ENCODE results near the gene MPG. TPM values are rescaled to one million over a fixed set of nuclear protein-coding genes. Genes with fewer than 3 reads are reported as not detected.
A peak's percentile ranks its signal among the peaks of the same experiment; 100 is the strongest.

MPG gene
- total RNA-seq, 1 donor from 2014 or later = 43.4 TPM

DNA sequence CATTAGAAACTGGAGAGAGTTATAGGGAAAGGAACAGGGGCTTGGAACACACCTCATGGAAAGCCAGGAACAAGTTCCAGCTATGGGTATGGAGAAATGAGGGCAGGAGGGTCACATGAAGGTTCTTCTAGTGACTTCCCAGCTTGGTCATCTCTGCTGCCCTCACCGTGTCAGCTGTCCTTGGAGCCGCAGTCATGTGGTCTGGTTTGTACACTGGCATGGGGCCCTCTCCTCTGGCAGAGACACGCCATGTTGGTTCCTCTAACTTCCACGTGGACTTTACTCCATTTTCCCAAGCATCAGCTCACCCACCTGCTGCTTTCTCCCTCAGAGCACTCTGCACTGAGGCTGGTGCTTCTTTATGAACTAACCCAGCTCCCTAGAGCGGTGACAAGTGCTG, 26.3 kb downstream of the MPG start:
- TF ChIP-seq, protein P1, sequence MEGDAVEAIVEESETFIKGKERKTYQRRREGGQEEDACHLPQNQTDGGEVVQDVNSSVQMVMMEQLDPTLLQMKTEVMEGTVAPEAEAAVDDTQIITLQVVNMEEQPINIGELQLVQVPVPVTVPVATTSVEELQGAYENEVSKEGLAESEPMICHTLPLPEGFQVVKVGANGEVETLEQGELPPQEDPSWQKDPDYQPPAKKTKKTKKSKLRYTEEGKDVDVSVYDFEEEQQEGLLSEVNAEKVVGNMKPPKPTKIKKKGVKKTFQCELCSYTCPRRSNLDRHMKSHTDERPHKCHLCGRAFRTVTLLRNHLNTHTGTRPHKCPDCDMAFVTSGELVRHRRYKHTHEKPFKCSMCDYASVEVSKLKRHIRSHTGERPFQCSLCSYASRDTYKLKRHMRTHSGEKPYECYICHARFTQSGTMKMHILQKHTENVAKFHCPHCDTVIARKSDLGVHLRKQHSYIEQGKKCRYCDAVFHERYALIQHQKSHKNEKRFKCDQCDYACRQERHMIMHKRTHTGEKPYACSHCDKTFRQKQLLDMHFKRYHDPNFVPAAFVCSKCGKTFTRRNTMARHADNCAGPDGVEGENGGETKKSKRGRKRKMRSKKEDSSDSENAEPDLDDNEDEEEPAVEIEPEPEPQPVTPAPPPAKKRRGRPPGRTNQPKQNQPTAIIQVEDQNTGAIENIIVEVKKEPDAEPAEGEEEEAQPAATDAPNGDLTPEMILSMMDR (IDR thresholded peaks at IDR 0.05; ENCODE audit: unreplicated experiment) = no peak
- no peak overlapping the region for H3K4me3 Mint-ChIP-seq
- H3K4me1 Mint-ChIP-seq = no peaks in the 10 kb centered on the region
- no peak for DNase-seq (ENCODE audit: low spot score in 2 of 2, unreplicated experiment in 2 of 2)
- H3K27me3 Mint-ChIP-seq (ENCODE audit: low read depth) = no peaks in the 10 kb centered on the region
- H3K9me3 Mint-ChIP-seq = no peaks in the 10 kb centered on the region
- peaks cover 6% of the 10 kb centered on the region for H3K36me3 Mint-ChIP-seq
- no peak overlapping the region for H3K27ac Mint-ChIP-seq

DNA sequence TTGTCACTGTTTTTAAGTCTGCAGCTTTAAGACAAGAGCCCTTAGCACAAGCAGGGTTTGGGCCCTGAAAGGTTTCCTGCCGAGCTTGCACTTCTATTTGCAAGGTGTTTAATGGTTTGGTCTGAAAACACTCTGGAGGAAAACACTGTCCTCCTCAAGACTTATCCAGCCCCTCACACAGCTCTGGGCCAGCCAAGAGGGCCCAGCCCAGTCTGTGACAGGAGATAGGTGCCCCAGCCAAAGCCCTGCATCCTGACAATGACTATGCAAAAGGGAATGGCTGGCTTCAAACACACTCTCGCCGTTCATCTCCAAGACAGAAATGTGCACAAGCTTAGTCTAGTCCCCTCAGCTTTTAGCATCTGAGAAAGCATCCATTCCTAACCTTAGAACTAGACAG, 26.9 kb downstream of the MPG start:
- Mint-ChIP-seq H3K4me3 (no peak overlapping the region), H3K36me3 (peaks cover 9% of the 10 kb centered on the region), H3K4me1 (no peaks in the 10 kb centered on the region), H3K27ac (no peak overlapping the region), H3K27me3 (ENCODE audit: low read depth) (no peaks in the 10 kb centered on the region), H3K9me3 (no peaks in the 10 kb centered on the region)
- no peak for DNase-seq (ENCODE audit: low spot score in 2 of 2, unreplicated experiment in 2 of 2)
- TF ChIP-seq, protein P1 (IDR thresholded peaks at IDR 0.05; ENCODE audit: unreplicated experiment) = no peak

DNA sequence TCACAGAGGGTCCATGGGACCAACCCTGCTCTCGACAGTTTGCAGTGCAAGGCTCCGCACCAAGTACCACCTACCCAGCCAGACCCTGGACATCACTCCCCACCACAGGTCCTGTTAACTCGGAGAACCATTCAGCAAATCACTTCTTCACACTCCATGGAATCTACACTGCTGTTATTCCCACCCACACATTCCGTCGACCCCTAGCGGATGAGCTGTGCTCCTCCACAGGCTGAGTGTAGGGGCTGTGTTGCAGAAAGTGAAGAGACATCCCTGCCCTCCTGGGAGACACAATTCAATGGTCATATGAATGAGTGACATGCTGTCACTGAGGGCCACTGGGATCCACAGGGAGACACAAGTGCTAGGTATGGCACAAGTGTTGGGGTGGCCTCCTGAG, 27.5 kb downstream of the MPG start:
- H3K27me3 Mint-ChIP-seq (ENCODE audit: low read depth) = no peaks in the 10 kb centered on the region
- no peaks in the 10 kb centered on the region for H3K9me3 Mint-ChIP-seq
- TF ChIP-seq, protein P1 (IDR thresholded peaks at IDR 0.05; ENCODE audit: unreplicated experiment) = no peak
- H3K27ac Mint-ChIP-seq = no peak overlapping the region
- DNase-seq (ENCODE audit: low spot score in 2 of 2, unreplicated experiment in 2 of 2) = no peak
- H3K4me3 Mint-ChIP-seq = no peak overlapping the region
- no peaks in the 10 kb centered on the region for H3K4me1 Mint-ChIP-seq
- H3K36me3 Mint-ChIP-seq = peaks cover 11% of the 10 kb centered on the region

DNA sequence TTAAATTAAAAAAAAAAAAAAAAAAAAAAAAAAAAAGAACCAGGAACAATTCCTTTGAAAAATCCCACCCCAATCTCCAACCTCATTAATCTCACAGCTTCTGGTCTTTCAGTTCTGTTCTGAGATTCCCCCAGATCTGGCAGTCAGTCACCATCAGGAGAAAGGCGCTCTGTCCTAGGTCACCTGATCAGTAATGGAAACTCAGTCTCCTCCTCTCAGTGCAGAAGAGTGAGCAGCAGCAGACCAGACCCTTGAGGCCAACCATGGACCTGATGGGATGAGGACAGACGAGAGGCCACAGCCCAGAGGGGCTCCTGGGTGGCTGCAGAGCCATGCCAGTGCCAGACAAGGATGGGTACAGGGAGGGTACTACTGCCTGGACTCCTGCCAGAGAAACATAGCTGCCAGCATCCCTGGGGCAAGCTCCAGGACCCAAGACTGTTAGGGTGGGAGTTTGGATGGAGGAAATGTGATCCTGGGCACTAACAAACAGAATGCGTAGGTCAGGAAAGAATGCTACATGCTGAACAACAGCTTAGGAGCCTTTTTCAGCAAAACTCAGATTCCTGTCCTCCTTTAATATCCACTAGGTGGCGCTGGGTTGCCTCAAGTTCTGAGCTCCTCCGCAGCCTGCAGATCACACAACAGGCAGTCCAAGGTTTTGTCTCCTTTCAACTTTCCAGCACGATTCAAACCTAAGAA, 28.7 kb downstream of the MPG start:
- H3K36me3 Mint-ChIP-seq = peaks cover 14% of the 10 kb centered on the region
- H3K27ac Mint-ChIP-seq = no peak overlapping the region
- no peaks in the 10 kb centered on the region for H3K27me3 Mint-ChIP-seq (ENCODE audit: low read depth)
- H3K4me1 Mint-ChIP-seq = no peaks in the 10 kb centered on the region
- H3K9me3 Mint-ChIP-seq = no peaks in the 10 kb centered on the region
- DNase-seq (ENCODE audit: low spot score in 2 of 2, unreplicated experiment in 2 of 2) = peak in 1 of 2 experiments; percentile 51
- no peak overlapping the region for H3K4me3 Mint-ChIP-seq
- TF ChIP-seq, protein P1 (IDR thresholded peaks at IDR 0.05; ENCODE audit: unreplicated experiment) = peak; percentile 74

DNA sequence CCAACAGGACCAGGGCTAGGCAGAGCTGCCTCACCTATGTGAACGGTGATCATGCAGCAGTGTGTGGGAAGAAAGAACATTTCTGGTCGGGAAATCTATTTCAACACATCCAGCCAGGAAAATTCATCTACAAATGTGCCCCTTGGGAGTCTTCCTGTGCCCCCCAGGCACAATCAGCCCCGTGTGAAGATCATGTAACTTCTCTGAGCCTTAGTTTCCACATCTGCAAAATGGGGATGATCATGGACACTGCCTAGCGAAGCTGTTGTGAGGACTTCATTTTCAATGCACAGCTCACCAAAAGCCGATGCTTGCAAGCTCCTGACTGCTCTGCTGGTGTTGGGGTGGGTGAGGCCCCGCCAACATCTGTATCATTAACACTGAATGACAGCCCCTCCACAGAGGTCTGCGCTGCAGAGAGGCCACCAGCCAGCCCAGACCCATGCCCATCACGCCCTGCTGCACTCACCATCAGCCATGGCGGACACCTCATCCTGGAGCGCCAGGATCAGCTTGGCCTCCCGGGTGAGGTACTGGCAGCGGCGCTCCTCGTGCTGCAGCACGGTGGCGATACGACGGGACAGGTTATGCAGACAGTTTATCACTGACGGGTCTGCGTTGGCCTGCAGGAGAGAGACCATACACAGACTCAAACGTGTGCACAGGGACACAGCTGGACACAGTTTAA, 34.3 kb downstream of the MPG start:
- Mint-ChIP-seq H3K4me1 (no peaks in the 10 kb centered on the region), H3K36me3 (peaks cover 27% of the 10 kb centered on the region), H3K27ac (no peak overlapping the region), H3K27me3 (ENCODE audit: low read depth) (no peaks in the 10 kb centered on the region), H3K9me3 (no peaks in the 10 kb centered on the region), H3K4me3 (no peak overlapping the region)
- TF ChIP-seq, protein P1 (IDR thresholded peaks at IDR 0.05; ENCODE audit: unreplicated experiment) = no peak
- DNase-seq (ENCODE audit: low spot score in 2 of 2, unreplicated experiment in 2 of 2) = no peak
